Stimulated activated naive CD8-positive, alpha-beta T cell treated with anti-CD3 and anti-CD28 coated beads, Interleukin-15, Interleukin-2, amounts not matched to agents 100 ng/mL and 50 ng/mL, for 24 hours (primary cell): Measurements from ENCODE around the gene PCYT2.

ENCODE experiments used
- H3K27ac Mint-ChIP-seq: one replicate; pipeline ENCODE4 v1.8.0; 2021; ENCODE audit warnings: mild to moderate bottlenecking, mixed read lengths
- H3K27me3 Mint-ChIP-seq: one replicate; pipeline ENCODE4 v1.8.0; 2021; ENCODE audit warnings: mixed read lengths
- H3K36me3 Mint-ChIP-seq: one replicate; pipeline ENCODE4 v1.8.0; 2021; ENCODE audit warnings: low read depth, mixed read lengths
- H3K4me1 Mint-ChIP-seq: one replicate; pipeline ENCODE4 v1.8.0; 2021; ENCODE audit warnings: low read depth, mixed read lengths
- H3K4me3 Mint-ChIP-seq: one replicate; pipeline ENCODE4 v1.8.0; 2021; ENCODE audit warnings: mild to moderate bottlenecking, mixed read lengths
- H3K9me3 Mint-ChIP-seq: one replicate; pipeline ENCODE4 v1.8.0; 2021; ENCODE audit warnings: mixed read lengths

The PCYT2 gene

DNA sequence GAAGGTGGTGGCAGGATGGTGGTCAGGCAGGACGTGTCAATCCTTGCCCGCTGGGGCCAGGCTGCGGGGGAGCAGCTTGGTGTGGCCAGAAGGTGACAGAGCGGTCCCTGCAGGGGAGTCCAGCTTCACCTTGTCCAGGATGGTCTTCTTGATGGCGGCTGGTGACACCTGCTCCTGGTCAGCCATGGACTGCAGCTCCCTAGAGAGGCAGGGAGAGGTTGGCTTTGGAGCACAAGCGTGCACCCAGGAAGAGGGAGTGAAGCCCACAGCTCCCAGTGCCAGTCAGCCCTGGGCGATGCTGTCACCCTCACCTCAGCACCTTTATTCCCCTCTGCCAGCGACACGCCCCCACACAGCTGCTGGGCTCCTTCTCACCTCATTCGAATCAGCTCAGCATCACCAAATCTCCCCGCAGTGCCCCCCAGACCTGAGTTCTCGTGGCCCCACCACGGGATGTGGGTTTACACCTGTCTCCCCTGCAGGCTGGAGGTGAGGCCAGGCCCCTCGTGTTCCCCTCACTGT, 22.0 kb upstream of the PCYT2 start:
- Mint-ChIP-seq H3K4me3 (no peak overlapping the region), H3K27me3 (peaks cover 4% of the 10 kb centered on the region), H3K4me1 (peaks cover 38% of the 10 kb centered on the region), H3K36me3 (peaks cover 19% of the 10 kb centered on the region), H3K27ac (no peak overlapping the region), H3K9me3 (no peaks in the 10 kb centered on the region)

GRCh38 chr17:81932333-81932983, 21.3 kb upstream of the PCYT2 start:
- H3K4me1 Mint-ChIP-seq, result peaks cover 30% of the 10 kb centered on the region
- no peak overlapping the region for H3K27ac Mint-ChIP-seq
- H3K4me3 Mint-ChIP-seq, result no peak overlapping the region
- H3K36me3 Mint-ChIP-seq, result peaks cover 19% of the 10 kb centered on the region
- H3K27me3 Mint-ChIP-seq, result peaks cover 4% of the 10 kb centered on the region
- no peaks in the 10 kb centered on the region for H3K9me3 Mint-ChIP-seq

DNA sequence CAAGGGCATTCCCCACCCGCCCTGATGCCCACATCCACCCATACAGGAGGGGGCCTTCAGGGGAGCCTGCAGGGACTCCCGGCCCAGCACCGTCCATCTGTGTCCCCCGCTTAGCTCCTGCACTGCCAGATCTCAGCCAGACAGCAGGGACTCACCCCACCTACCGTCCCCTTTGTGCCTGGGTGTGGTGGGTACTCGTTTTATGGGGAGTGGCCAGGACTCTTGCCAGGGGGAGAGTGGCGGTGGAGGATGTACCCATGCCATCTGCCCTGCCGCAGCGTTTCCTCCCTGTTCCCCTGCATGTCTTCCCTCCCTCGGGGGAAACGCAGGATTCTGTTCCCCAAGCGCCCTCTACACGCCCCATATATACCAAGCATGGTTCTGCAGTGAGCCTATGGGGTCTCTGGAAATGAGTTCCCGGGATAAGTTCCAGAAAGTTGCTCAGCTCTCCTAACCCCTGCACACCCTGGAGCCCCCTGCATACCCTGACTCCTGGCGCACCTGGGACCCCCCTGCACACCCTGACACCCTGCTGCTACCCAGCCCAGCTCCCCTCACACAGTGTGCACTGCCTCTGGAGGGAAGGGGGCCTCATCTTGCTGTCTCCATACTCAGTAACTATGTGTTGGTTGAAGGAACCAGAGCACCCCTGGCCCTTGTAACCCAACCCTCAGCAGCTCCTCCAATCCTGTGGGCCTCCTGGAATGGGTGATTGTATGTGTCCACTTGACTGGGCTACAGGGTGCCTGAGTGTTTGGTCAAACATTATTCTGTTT, 20.5 kb upstream of the PCYT2 start:
- Mint-ChIP-seq H3K4me3 (peak overlapping the region; percentile 20), H3K4me1 (peaks cover 29% of the 10 kb centered on the region), H3K27me3 (peaks cover 4% of the 10 kb centered on the region), H3K27ac (no peak overlapping the region), H3K36me3 (peaks cover 19% of the 10 kb centered on the region), H3K9me3 (no peaks in the 10 kb centered on the region)

DNA sequence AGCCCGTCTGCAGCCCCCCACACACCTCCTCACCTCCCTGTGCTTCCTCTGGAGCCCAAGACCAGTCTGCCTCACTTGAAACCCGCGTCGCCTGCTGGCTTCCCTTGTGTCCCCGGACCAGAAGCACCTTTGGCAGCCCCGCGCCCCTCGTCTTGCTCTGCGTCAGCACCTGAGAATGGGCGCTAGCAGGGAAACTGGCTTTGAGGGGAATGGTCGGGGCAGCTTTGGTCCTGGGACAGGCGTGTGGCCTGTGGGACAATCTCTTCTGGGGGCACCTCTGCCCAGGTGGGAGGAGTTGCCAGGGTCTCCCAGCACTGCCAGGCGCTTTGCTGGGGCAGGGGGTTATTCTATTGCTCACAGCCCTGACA, 20.0 kb upstream of the PCYT2 start:
- Mint-ChIP-seq H3K36me3 (peaks cover 19% of the 10 kb centered on the region), H3K4me3 (no peak overlapping the region), H3K9me3 (no peaks in the 10 kb centered on the region), H3K27ac (no peak overlapping the region), H3K27me3 (peaks cover 4% of the 10 kb centered on the region), H3K4me1 (peaks cover 31% of the 10 kb centered on the region)

GRCh38 chr17:81930142-81931125, 19.2 kb upstream of the PCYT2 start:
- Mint-ChIP-seq H3K4me3 (no peak overlapping the region), H3K9me3 (no peaks in the 10 kb centered on the region), H3K36me3 (peaks cover 13% of the 10 kb centered on the region), H3K4me1 (peaks cover 30% of the 10 kb centered on the region), H3K27ac (no peak overlapping the region), H3K27me3 (peaks cover 4% of the 10 kb centered on the region)

DNA sequence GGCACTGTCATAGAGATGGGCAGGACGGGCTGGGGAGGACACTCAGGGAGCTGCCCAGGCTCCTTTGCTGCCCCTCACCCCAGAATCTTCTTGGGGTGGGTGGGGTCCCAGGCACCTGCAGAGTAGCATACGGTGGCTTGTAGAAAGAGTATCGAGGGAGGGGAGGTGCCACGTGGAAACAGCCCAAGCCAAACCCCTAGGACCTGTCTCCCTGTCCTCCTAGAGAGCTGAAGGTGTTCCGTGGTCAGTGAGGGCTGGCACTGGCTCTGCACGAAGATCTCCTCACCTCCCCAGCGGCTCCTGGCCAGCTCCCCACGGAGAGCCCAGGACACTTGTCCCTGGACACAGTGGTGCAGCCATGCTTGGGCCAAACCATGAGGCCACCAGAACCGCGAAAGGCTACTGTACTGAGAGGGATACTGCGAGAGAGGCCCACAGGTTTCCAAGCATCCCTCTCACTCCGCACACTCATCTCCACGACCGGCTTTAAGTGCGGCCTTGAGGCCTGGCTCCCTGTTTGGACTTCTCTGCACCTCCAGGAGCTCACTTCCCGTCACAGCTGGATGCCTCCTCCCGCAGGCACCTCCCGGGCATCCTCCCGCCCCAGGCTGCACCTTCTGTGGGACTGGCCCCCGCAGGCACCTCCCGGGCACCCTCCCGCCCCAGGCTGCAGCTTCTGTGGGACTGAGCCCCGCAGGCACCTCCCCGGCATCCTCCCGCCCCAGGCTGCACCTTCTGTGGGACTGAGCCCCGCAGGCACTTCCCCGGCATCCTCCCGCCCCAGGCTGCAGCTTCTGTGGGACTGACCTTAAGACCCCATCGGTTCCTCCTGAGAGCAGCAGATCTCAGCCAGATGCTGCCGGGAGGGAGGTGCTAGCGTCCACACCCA, 18.3 kb upstream of the PCYT2 start:
- H3K4me1 Mint-ChIP-seq, result peaks cover 36% of the 10 kb centered on the region
- H3K27me3 Mint-ChIP-seq, result peaks cover 4% of the 10 kb centered on the region
- H3K9me3 Mint-ChIP-seq, result no peaks in the 10 kb centered on the region
- peak overlapping the region; percentile 65 for H3K4me3 Mint-ChIP-seq
- H3K27ac Mint-ChIP-seq, result no peak overlapping the region
- H3K36me3 Mint-ChIP-seq, result peaks cover 13% of the 10 kb centered on the region

GRCh38 chr17:81928544-81929252, 17.5 kb upstream of the PCYT2 start:
- Mint-ChIP-seq H3K27ac (no peak overlapping the region), H3K9me3 (no peaks in the 10 kb centered on the region), H3K36me3 (peaks cover 8% of the 10 kb centered on the region), H3K4me3 (peak overlapping the region; percentile 78), H3K27me3 (peaks cover 4% of the 10 kb centered on the region), H3K4me1 (peaks cover 38% of the 10 kb centered on the region)

GRCh38 chr17:81927653-81928543, 16.7 kb upstream of the PCYT2 start, which contains the start of gene MAFG:
MAFG (minus strand) TSS chr17:81927735; CDS start chr17:81923185, 4,550 bp downstream.
- Mint-ChIP-seq H3K4me1 (peaks cover 37% of the 10 kb centered on the region), H3K27me3 (peaks cover 4% of the 10 kb centered on the region), H3K27ac (peak within 1 kb of the TSS; percentile 79), H3K4me3 (peak within 1 kb of the TSS; percentile 86), H3K9me3 (no peaks in the 10 kb centered on the region), H3K36me3 (peaks cover 2% of the 10 kb centered on the region)

DNA sequence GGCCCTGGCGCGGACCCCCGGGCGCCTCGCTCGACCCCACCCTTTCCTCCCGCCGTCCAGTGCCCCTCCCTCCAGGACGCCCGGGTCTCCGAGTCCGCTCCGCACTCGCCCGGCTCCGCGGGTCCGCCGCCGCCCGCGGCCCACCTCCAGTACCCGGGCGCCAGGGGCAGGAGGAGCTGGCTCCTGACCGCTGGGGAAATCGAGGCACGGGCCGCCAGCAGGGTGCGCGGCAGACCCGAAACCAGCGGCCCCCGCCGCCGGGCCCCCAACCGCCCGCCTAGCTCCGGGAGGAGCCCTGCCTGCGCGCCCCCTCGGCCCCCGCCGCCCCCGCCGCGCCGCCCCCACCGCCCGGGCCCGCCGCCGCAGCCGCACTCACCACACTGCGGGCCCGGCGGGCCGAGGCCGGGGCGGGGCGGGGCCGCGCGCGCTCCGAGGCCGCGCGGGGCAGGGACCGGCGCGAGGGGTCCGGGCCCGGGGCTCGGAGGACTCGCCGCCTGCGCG, 16.0 kb upstream of the PCYT2 start:
- Mint-ChIP-seq H3K4me1 (peaks cover 34% of the 10 kb centered on the region), H3K27ac (no peak overlapping the region), H3K27me3 (peaks cover 4% of the 10 kb centered on the region), H3K4me3 (peak overlapping the region; percentile 70), H3K36me3 (no peaks in the 10 kb centered on the region), H3K9me3 (no peaks in the 10 kb centered on the region)

- Mint-ChIP-seq H3K4me3 (peak overlapping the region; percentile 86), H3K4me1 (peaks cover 31% of the 10 kb centered on the region), H3K27ac (peak overlapping the region; percentile 79), H3K9me3 (no peaks in the 10 kb centered on the region), H3K36me3 (no peaks in the 10 kb centered on the region), H3K27me3 (peaks cover 4% of the 10 kb centered on the region)
Measured at GRCh38 chr17:81926451-81927151, 15.4 kb upstream of the PCYT2 start.

DNA sequence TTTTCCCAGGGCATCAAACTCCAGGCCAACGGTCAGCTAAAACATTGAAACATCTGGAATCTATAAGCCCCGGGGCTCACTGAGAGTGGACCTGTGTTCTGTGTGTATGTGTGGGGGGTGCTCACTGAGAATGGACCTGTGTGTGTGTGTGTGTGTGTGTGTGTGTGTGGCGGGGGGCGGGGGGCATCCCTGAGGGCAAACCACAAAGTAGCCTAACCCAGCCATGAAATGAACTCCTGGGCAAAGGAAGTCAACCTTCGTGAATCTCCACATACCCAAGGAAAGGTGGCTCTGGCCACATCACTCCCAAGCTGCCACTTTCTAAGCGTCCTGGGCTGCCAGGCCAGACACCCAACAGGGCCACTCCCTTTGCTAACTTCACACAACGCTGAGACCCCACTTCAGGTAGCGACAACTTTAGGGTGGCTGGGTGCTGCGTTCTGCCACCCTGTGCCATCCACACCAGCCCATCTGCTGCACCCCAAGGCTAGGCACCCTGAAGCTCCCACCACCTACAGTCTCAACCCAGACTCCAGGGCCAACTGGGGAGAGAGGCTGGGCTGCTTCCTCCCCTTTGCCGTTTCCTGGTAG, 14.8 kb upstream of the PCYT2 start:
- Mint-ChIP-seq H3K4me1 (peaks cover 29% of the 10 kb centered on the region), H3K36me3 (peaks cover 5% of the 10 kb centered on the region), H3K27ac (peak overlapping the region; percentile 79), H3K9me3 (no peaks in the 10 kb centered on the region), H3K4me3 (peak overlapping the region; percentile 86), H3K27me3 (peaks cover 4% of the 10 kb centered on the region)
